Breast epithelium (tissue), 3 donors: ENCODE data around the gene NOPCHAP1.
"Not testable (repeated sequence)": the region's sequence is repeated elsewhere in the genome, so short reads cannot be mapped to it uniquely, and the experiment has no call there.

Source experiments
- POLR2A ChIP-seq: fragments of 450-650 bp; IDR thresholded peaks from one replicate; pipeline ENCODE4 v1.6.1; 2016; ENCODE audit warnings: antibody characterized with exemption, mild to moderate bottlenecking, moderate library complexity
- POLR2AphosphoS5 ChIP-seq, 3 donors: sonication (generic); formaldehyde crosslinking; IDR thresholded peaks; one replicate each; pipeline ENCODE4 v1.6.1; 2017; ENCODE audit warnings: antibody characterized with exemption in 3 of 3
- TF ChIP-seq, protein P1 (sequence below), 3 donors: fragments of 450-650 bp; IDR thresholded peaks; one replicate each; pipeline ENCODE4 v1.5.1; 2016 to 2017; ENCODE audit warnings: antibody characterized with exemption in 3 of 3, mild to moderate bottlenecking in 3 of 3, moderate library complexity in 3 of 3

DNA sequence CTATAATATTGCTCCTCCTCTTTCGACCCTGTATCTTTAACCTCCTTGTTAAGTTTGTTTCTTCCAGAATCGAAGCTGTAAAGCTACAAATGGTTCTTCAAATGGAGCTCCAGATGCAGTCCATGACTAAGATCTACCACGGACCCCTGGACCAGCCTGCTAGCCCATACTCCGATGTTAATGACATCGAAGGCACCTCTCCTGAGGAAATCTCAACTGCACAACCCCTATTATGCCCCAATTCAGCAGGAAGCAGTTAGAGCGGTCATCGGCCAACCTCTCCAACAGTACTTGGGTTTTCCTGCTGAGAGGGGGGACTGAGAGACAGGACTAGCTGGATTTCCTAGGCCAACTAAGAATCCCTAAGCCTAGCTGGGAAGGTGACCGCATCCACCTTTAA, 42.7 kb upstream of the NOPCHAP1 start:
- TF ChIP-seq, protein P1, sequence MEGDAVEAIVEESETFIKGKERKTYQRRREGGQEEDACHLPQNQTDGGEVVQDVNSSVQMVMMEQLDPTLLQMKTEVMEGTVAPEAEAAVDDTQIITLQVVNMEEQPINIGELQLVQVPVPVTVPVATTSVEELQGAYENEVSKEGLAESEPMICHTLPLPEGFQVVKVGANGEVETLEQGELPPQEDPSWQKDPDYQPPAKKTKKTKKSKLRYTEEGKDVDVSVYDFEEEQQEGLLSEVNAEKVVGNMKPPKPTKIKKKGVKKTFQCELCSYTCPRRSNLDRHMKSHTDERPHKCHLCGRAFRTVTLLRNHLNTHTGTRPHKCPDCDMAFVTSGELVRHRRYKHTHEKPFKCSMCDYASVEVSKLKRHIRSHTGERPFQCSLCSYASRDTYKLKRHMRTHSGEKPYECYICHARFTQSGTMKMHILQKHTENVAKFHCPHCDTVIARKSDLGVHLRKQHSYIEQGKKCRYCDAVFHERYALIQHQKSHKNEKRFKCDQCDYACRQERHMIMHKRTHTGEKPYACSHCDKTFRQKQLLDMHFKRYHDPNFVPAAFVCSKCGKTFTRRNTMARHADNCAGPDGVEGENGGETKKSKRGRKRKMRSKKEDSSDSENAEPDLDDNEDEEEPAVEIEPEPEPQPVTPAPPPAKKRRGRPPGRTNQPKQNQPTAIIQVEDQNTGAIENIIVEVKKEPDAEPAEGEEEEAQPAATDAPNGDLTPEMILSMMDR (IDR thresholded peaks at IDR 0.05) = not testable (repeated sequence)
- TF ChIP-seq POLR2AphosphoS5 (IDR thresholded peaks at IDR 0.05); POLR2A: not testable (repeated sequence)
